GM12878 (cell line): Measurements from ENCODE around the gene CCT6B. TPM values are rescaled to one million over a fixed set of nuclear protein-coding genes. Genes with fewer than 3 reads are reported as not detected.

Source experiments
- ATAC-seq: fragments of 200-7000 bp; cut with Tn5 transposase; 3 replicates; pipeline ENCODE4 v1.9.1; 2020; ENCODE audit warnings: mild to moderate bottlenecking, moderate library complexity
- BruUV-seq: library from RNA; stranded (reverse); fragments of 400-500 nt; replicated peaks from 2 replicates; lab custom pipeline; 2021; lab: Mats Ljungman, UMichigan
- CTCF ChIA-PET: fragments of 300-600 bp; sonication (Branson Sonifier 250); formaldehyde crosslinking; extraction: SDS; loops from one replicate; lab custom pipeline; 2021; ENCODE audit warnings: inconsistent platforms; lab: Yijun Ruan, JAX
- POLR2A ChIA-PET: fragments of 350-600 bp; formaldehyde crosslinking; extraction: SDS; loops from one replicate; lab custom pipeline; 2021; ENCODE audit warnings: inconsistent platforms; lab: Charles Lee
- RAD21 ChIA-PET: fragments of 300-600 bp; sonication (Branson Sonifier 250); formaldehyde crosslinking; loops from one replicate; lab custom pipeline; 2023; ENCODE audit warnings: antibody characterized with exemption; ENCODE audit not compliant: unreplicated experiment; lab: Charles Lee
- SMC1A ChIA-PET: fragments of 300-600 bp; sonication (Branson Sonifier 250); formaldehyde crosslinking; loops from one replicate; lab custom pipeline; 2023; ENCODE audit not compliant: unreplicated experiment, uncharacterized antibody; lab: Charles Lee
- DNase-seq: peaks from one replicate; pipeline ENCODE4 v3.0.0-alpha.2; 2011; ENCODE audit warnings: low read depth, low spot score
- FAIRE-seq: peaks from 3 replicates; lab custom pipeline; 2011; peaks lifted over from hg19 to GRCh38; lab: Jason Lieb, UNC
- H2AFZ ChIP-seq: 2 replicates; pipeline ENCODE4 v1.6.0; 2011; ENCODE audit warnings: low read depth, low read length, control low read depth; ENCODE audit not compliant: control insufficient read depth
- H3K27ac ChIP-seq: 2 replicates; pipeline ENCODE4 v1.5.1; 2011; ENCODE audit warnings: control low read depth; ENCODE audit not compliant: control insufficient read depth, insufficient read depth
- H3K27me3 ChIP-seq, 2 experiments: replicated peaks in 1 of 2; 2 replicates each; pipeline versions ENCODE4 v1.6.0 to v1.6.1; 2011; ENCODE audit warnings: low read length in 1 of 2; ENCODE audit not compliant: control insufficient read depth in 2 of 2, insufficient read depth in 2 of 2
- H3K36me3 ChIP-seq, 2 experiments: 2 replicates each; pipeline ENCODE4 v1.5.1; 2011; ENCODE audit warnings: low read length in 1 of 2; ENCODE audit not compliant: control insufficient read depth in 2 of 2, insufficient read depth in 2 of 2
- H3K4me1 ChIP-seq: 2 replicates; pipeline ENCODE4 v1.6.1; 2011; ENCODE audit warnings: mild to moderate bottlenecking, low read length, moderate library complexity, mixed read lengths; ENCODE audit not compliant: control insufficient read depth, insufficient read depth
- H3K4me2 ChIP-seq: 2 replicates; pipeline ENCODE4 v1.6.0; 2011; ENCODE audit warnings: control low read depth; ENCODE audit not compliant: control insufficient read depth, insufficient read depth
- H3K4me3 ChIP-seq: fragments of 200-600 bp; sonication (generic); 2 replicates; pipeline ENCODE4 v1.5.1; 2016
- H3K79me2 ChIP-seq: 2 replicates; pipeline ENCODE4 v1.6.0; 2011; ENCODE audit warnings: low read length; ENCODE audit not compliant: control insufficient read depth, insufficient read depth
- H3K9ac ChIP-seq: 2 replicates; pipeline ENCODE4 v1.8.0; 2011; ENCODE audit warnings: low read length, control low read depth, mixed read lengths; ENCODE audit not compliant: control insufficient read depth, insufficient read depth
- H3K9me3 ChIP-seq: replicated peaks from 3 replicates; pipeline ENCODE4 v1.5.1; 2011; ENCODE audit warnings: mild to moderate bottlenecking, low read length; ENCODE audit not compliant: control insufficient read depth, insufficient read depth
- H4K20me1 ChIP-seq: 2 replicates; pipeline ENCODE4 v1.6.0; 2011; ENCODE audit not compliant: control insufficient read depth, insufficient read depth
- EZH2 ChIP-seq: IDR thresholded peaks from 2 replicates; pipeline ENCODE4 v1.6.1; 2012; ENCODE audit warnings: low read depth, mild to moderate bottlenecking, control low read depth, inconsistent platforms, low read length, borderline replicate concordance; ENCODE audit not compliant: control insufficient read depth
- GABPA ChIP-seq: IDR thresholded peaks from 2 replicates; pipeline ENCODE4 v1.6.1; 2014; ENCODE audit warnings: antibody characterized with exemption, low read depth, mild to moderate bottlenecking, inconsistent platforms
- HDAC6 ChIP-seq: fragments of 200-600 bp; sonication (generic); IDR thresholded peaks from one replicate; pipeline ENCODE4 v1.8.0; 2017; ENCODE audit warnings: antibody characterized with exemption; ENCODE audit not compliant: unreplicated experiment
- KLF5 ChIP-seq: fragments of 450-650 bp; IDR thresholded peaks from 2 replicates; pipeline ENCODE4 v1.6.1; 2014; ENCODE audit warnings: mild to moderate bottlenecking; ENCODE audit not compliant: partially characterized antibody
- NFYA ChIP-seq: IDR thresholded peaks from 2 replicates; pipeline ENCODE4 v1.6.1; 2011; ENCODE audit warnings: low read depth, mild to moderate bottlenecking, low read length, improper control_type of control experiment, borderline replicate concordance
- PML ChIP-seq: IDR thresholded peaks from 2 replicates; pipeline ENCODE4 v1.6.1; 2012; ENCODE audit warnings: low read length, inconsistent platforms
- POU2F2 ChIP-seq: IDR thresholded peaks from 3 replicates; pipeline ENCODE4 v1.6.1; 2011; ENCODE audit warnings: low read depth, mild to moderate bottlenecking, low read length, borderline replicate concordance
- SREBF1 ChIP-seq: IDR thresholded peaks from 2 replicates; pipeline ENCODE4 v1.6.1; 2012; ENCODE audit warnings: mild to moderate bottlenecking, low read length
- WGBS: methylation state at CpG from one replicate; pipeline ENCODE4 v1.1.6; 2016; ENCODE audit warnings: low lambda C conversion rate; ENCODE audit not compliant: insufficient replicate concordance, insufficient coverage; ENCODE audit errors: missing lambda C conversion rate; 5-methylcytosine and 5-hydroxymethylcytosine counted together
- in situ Hi-C: fragments of 300-500 bp; cut with MboI; formaldehyde crosslinking; loops from 9 replicates; pipeline ENCODE4 v1.14.3; 2018; ENCODE audit warnings: mixed read lengths
- intact Hi-C: fragments of 100-400 bp; cut with micrococcal nuclease; formaldehyde crosslinking; loops from one replicate; pipeline ENCODE4 v1.14.2; 2022; ENCODE audit not compliant: unreplicated experiment
- polyA plus RNA-seq, 11 experiments: library from polyadenylated mRNA; depleted of rRNA in 4 of 11; unstranded in 6 of 11; stranded (reverse) in 5 of 11; fragments of >200 nt; fragmentation: Nextera tagmentation in 4 of 11; fragmentation: Illumina TruSeq in 1 of 11; extraction: Ambion mirVana in 4 of 11; extraction: Trizol in 1 of 11; gene quantifications; 1 replicate in 1 of 11; 2 replicates in 10 of 11; pipeline versions ENCODE4 v1.2.1 to v1.2.3, GENCODE V29; 2011 to 2016; ENCODE audit warnings: inconsistent platforms in 2 of 11, missing spikeins in 2 of 11, low read depth in 1 of 11
- total RNA-seq, 4 experiments: library from RNA; depleted of rRNA in 3 of 4; stranded (reverse); fragments of >200 nt in 3 of 4; fragmentation: Illumina TruSeq in 1 of 4; extraction: Trizol in 1 of 4; gene quantifications; 2 replicates each; pipeline versions ENCODE4 v1.2.1 to v1.2.3, GENCODE V29; 2013 to 2021
- TF ChIP-seq, protein P1 (sequence below): fragments of 450-650 bp; IDR thresholded peaks from 2 replicates; pipeline ENCODE4 v1.6.1; 2017; ENCODE audit warnings: mild to moderate bottlenecking, low read depth, inconsistent platforms; ENCODE audit not compliant: poor library complexity, severe bottlenecking
- TF ChIP-seq, protein P2 (sequence below): IDR thresholded peaks from 2 replicates; pipeline ENCODE4 v1.6.1; 2011; ENCODE audit warnings: low read depth, mild to moderate bottlenecking, low read length, moderate library complexity, borderline replicate concordance; ENCODE audit errors: extremely low read depth
- TF ChIP-seq, protein P3 (sequence below): fragments of 150-350 bp; IDR thresholded peaks from 2 replicates; pipeline ENCODE4 v1.6.1; 2014; ENCODE audit warnings: mild to moderate bottlenecking, low read depth, low read length
- TF ChIP-seq, protein P4 (sequence below): IDR thresholded peaks from 2 replicates; pipeline ENCODE4 v1.6.1; 2011; ENCODE audit warnings: mild to moderate bottlenecking, low read depth, low read length, moderate library complexity; ENCODE audit not compliant: insufficient replicate concordance

CCT6B gene
- total and polyA plus RNA-seq, 10 of the 15 experiments (the other 5 are each of a cell fraction or from before 2014, with no cell fraction given), result 1.6 to 6.1 (median 2.6) TPM

DNA sequence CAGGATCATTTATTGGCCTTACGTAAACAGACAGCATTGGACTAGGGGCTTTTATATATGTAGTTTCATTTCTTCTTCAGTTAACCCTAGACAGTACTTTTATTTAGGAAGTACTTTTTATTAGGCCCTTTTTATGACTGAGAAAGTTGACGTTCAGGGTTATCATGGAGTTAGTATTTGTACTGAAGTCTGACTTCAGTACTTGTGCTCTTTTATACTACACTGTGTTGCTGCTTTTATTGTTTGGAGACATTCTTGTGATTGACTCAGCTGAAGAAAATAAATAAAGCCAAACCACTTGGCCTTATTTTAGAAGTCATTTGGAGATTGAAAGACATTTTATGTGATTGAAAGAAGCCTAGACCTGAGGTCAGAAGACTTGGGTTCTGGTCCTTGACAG, 26.0 kb upstream of the CCT6B start:
- Histone ChIP-seq H3K4me3 (no peak overlapping the region), H3K36me3 (peaks cover 7 to 15% of the 10 kb centered on the region in 2 experiments; a peak in 3 of 4 replicates), H3K9ac (no peak overlapping the region), H3K9me3 (no peaks in the 10 kb centered on the region), H3K27me3 (no peaks in the 10 kb centered on the region), H3K4me2 (no peak overlapping the region), H3K4me1 (peaks cover 4% of the 10 kb centered on the region; the same call in 1 of the 2 replicates), H4K20me1 (no peaks in the 10 kb centered on the region), H3K27ac (no peak overlapping the region), H2AFZ (no peak overlapping the region), H3K79me2 (peaks cover 8% of the 10 kb centered on the region)
- RAD21 ChIA-PET, result no interaction called here
- POLR2A ChIA-PET, result interaction anchor here (1.3 kb wide), 1 partner anchor 18 kb away, joined by 3 read pairs; no protein-coding TSS in a partner anchor
- TF ChIP-seq, protein P1, sequence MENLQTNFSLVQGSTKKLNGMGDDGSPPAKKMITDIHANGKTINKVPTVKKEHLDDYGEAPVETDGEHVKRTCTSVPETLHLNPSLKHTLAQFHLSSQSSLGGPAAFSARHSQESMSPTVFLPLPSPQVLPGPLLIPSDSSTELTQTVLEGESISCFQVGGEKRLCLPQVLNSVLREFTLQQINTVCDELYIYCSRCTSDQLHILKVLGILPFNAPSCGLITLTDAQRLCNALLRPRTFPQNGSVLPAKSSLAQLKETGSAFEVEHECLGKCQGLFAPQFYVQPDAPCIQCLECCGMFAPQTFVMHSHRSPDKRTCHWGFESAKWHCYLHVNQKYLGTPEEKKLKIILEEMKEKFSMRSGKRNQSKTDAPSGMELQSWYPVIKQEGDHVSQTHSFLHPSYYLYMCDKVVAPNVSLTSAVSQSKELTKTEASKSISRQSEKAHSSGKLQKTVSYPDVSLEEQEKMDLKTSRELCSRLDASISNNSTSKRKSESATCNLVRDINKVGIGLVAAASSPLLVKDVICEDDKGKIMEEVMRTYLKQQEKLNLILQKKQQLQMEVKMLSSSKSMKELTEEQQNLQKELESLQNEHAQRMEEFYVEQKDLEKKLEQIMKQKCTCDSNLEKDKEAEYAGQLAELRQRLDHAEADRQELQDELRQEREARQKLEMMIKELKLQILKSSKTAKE, result no peak
- no peak for TF ChIP-seq POU2F2
- no peak for TF ChIP-seq GABPA
- TF ChIP-seq, protein P2, sequence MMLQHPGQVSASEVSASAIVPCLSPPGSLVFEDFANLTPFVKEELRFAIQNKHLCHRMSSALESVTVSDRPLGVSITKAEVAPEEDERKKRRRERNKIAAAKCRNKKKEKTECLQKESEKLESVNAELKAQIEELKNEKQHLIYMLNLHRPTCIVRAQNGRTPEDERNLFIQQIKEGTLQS, result no peak
- TF ChIP-seq KLF5, result no peak
- TF ChIP-seq, protein P3, sequence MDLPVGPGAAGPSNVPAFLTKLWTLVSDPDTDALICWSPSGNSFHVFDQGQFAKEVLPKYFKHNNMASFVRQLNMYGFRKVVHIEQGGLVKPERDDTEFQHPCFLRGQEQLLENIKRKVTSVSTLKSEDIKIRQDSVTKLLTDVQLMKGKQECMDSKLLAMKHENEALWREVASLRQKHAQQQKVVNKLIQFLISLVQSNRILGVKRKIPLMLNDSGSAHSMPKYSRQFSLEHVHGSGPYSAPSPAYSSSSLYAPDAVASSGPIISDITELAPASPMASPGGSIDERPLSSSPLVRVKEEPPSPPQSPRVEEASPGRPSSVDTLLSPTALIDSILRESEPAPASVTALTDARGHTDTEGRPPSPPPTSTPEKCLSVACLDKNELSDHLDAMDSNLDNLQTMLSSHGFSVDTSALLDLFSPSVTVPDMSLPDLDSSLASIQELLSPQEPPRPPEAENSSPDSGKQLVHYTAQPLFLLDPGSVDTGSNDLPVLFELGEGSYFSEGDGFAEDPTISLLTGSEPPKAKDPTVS, result no peak
- TF ChIP-seq, protein P4, sequence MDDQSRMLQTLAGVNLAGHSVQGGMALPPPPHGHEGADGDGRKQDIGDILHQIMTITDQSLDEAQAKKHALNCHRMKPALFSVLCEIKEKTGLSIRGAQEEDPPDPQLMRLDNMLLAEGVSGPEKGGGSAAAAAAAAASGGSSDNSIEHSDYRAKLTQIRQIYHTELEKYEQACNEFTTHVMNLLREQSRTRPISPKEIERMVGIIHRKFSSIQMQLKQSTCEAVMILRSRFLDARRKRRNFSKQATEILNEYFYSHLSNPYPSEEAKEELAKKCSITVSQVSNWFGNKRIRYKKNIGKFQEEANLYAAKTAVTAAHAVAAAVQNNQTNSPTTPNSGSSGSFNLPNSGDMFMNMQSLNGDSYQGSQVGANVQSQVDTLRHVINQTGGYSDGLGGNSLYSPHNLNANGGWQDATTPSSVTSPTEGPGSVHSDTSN, result no peak
- no peak for TF ChIP-seq PML
- TF ChIP-seq SREBF1, result no peak
- no peak for TF ChIP-seq HDAC6
- no peak for TF ChIP-seq EZH2
- no peak for TF ChIP-seq NFYA
- in situ Hi-C loops (no loop called here), intact Hi-C loops (loop anchor here (10.0 kb wide), 1 partner anchor 562 kb away; no protein-coding TSS in a partner anchor)
- CTCF ChIA-PET, result interaction anchor here (1.1 to 2.3 kb wide), 3 partner anchors 20 to 77 kb away, joined by 3 to 5 read pairs (median 3); partner anchors contain the start of gene RFFL
- WGBS, result 53% methylated on average over 2 of the region's 2 CpGs
- no peak for DNase-seq
- no TSS peak for BruUV-seq
- no peak for ATAC-seq
- no peak for FAIRE-seq
- SMC1A ChIA-PET, result interaction anchor here (0.9 to 1.7 kb wide), 3 partner anchors 23 to 103 kb away, joined by 3 to 4 read pairs (median 3); no protein-coding TSS in a partner anchor
